Fibroblast of upper back skin (primary cell): ENCODE measurements around the gene IL13.
"Not testable (repeated sequence)": the region's sequence is repeated elsewhere in the genome, so short reads cannot be mapped to it uniquely, and the experiment has no call there.

ENCODE experiments used
- DNase-seq: peaks from one replicate; pipeline ENCODE4 v3.0.0-alpha.2; 2013

IL13 gene

GRCh38 chr5:132657676-132658380 is at the start of gene IL13:
TSS of gene IL13 (plus strand) at chr5:132658173. CDS start at chr5:132658187, 14 bp downstream.
- no peak for DNase-seq

- no peak for DNase-seq
Observed at GRCh38 chr5:132611965-132612364, 46.0 kb upstream of the IL13 start.

GRCh38 chr5:132612846-132613245 is 45.1 kb upstream of the IL13 start:
- no peak for DNase-seq

GRCh38 chr5:132621699-132622098 is 36.3 kb upstream of the IL13 start:
- DNase-seq, result no peak

- DNase-seq, result no peak
Observed at GRCh38 chr5:132622608-132623007, 35.4 kb upstream of the IL13 start.

GRCh38 chr5:132627470-132627869 is 30.5 kb upstream of the IL13 start:
- DNase-seq, result no peak

GRCh38 chr5:132628814-132629213 is 29.2 kb upstream of the IL13 start:
- DNase-seq, result no peak

- no peak for DNase-seq
Observed at GRCh38 chr5:132629230-132629944, 28.6 kb upstream of the IL13 start.

- not testable (repeated sequence) for DNase-seq
Observed at GRCh38 chr5:132633587-132633986, 24.4 kb upstream of the IL13 start.

GRCh38 chr5:132635873-132636272 is 22.1 kb upstream of the IL13 start:
- no peak for DNase-seq

- DNase-seq, result no peak
Observed at GRCh38 chr5:132637241-132637640, 20.7 kb upstream of the IL13 start.

- no peak for DNase-seq
Observed at GRCh38 chr5:132639706-132640130, 18.3 kb upstream of the IL13 start.

- DNase-seq, result no peak
Observed at GRCh38 chr5:132640613-132641012, 17.4 kb upstream of the IL13 start.

GRCh38 chr5:132641241-132641723 is 16.7 kb upstream of the IL13 start:
- no peak for DNase-seq

- no peak for DNase-seq
Observed at GRCh38 chr5:132641841-132642240, 16.1 kb upstream of the IL13 start.

GRCh38 chr5:132644177-132644576 is 13.8 kb upstream of the IL13 start:
- DNase-seq, result no peak

GRCh38 chr5:132646583-132647266 is 11.2 kb upstream of the IL13 start:
- no peak for DNase-seq

- DNase-seq, result no peak
Observed at GRCh38 chr5:132647473-132647872, 10.5 kb upstream of the IL13 start.

- no peak for DNase-seq
Observed at GRCh38 chr5:132648355-132648754, 9.6 kb upstream of the IL13 start.

GRCh38 chr5:132651838-132652469 is 6.0 kb upstream of the IL13 start:
- no peak for DNase-seq

GRCh38 chr5:132653716-132654115 is 4.3 kb upstream of the IL13 start:
- peak; percentile 16 for DNase-seq

GRCh38 chr5:132655821-132656773 is 1.9 kb upstream of the IL13 start:
- peak; percentile 37 for DNase-seq
